Measurements from ENCODE around the gene GUCA2B.

DNA sequence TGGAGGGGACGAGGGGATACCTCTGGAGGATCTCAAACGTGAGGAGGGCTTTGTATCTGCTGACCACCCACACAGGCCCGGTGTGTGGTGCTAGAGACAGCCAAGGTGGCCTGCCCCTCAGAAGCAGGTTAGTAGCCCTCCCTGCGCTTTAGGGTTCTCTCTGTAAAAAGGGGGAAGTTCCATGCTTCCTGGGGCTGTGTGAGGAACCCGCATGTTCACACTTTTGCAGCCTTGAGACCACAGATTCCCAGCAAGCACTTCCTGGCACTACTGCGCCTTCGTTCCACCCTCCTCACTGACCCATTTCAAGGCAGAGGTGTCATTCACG is 7.9 kb upstream of the GUCA2B start:
- TF ChIP-seq, protein P1, sequence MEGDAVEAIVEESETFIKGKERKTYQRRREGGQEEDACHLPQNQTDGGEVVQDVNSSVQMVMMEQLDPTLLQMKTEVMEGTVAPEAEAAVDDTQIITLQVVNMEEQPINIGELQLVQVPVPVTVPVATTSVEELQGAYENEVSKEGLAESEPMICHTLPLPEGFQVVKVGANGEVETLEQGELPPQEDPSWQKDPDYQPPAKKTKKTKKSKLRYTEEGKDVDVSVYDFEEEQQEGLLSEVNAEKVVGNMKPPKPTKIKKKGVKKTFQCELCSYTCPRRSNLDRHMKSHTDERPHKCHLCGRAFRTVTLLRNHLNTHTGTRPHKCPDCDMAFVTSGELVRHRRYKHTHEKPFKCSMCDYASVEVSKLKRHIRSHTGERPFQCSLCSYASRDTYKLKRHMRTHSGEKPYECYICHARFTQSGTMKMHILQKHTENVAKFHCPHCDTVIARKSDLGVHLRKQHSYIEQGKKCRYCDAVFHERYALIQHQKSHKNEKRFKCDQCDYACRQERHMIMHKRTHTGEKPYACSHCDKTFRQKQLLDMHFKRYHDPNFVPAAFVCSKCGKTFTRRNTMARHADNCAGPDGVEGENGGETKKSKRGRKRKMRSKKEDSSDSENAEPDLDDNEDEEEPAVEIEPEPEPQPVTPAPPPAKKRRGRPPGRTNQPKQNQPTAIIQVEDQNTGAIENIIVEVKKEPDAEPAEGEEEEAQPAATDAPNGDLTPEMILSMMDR (conservative IDR thresholded peaks at IDR 0.05 in 1 of 2, IDR thresholded peaks at IDR 0.05 in 1 of 2; ENCODE audit: extremely low read depth in 1 of 2, insufficient read depth in 1 of 2, low read depth in 1 of 2, low read length in 2 of 2): no peak
- no peak for TF ChIP-seq EZH2 (IDR thresholded peaks at IDR 0.05; ENCODE audit: borderline replicate concordance, low read length)
